Heart right ventricle (tissue), 16 donors: ENCODE data around the gene TBL1XR1. TPM values are rescaled to one million over a fixed set of nuclear protein-coding genes. Genes with fewer than 3 reads are reported as not detected.

Experiments
- ATAC-seq, 8 donors: fragments of 200-7000 bp; cut with Tn5 transposase; one replicate each; pipeline ENCODE4 v1.9.1; 2020; ENCODE audit warnings: mild to moderate bottlenecking in 8 of 8, moderate library complexity in 8 of 8, moderate number of reproducible peaks in 1 of 8
- DNase-seq, 2 donors: peaks; one replicate each; pipeline ENCODE4 v3.0.0-alpha.2; 2020
- H3K27ac ChIP-seq, 10 donors: fragments of 200-600 bp; sonication (generic) in 2 of 10; one replicate each; pipeline versions ENCODE4 v1.5.0 to v1.8.0; 2020 to 2022; ENCODE audit warnings: mild to moderate bottlenecking in 3 of 10
- H3K27me3 ChIP-seq, 7 donors: fragments of 200-600 bp; one replicate each; pipeline ENCODE4 v1.8.0; 2021 to 2022; ENCODE audit warnings: mild to moderate bottlenecking in 2 of 7
- H3K36me3 ChIP-seq, 9 donors: fragments of 200-600 bp; sonication (generic) in 1 of 9; one replicate each; pipeline versions ENCODE4 v1.5.0 to v1.8.0; 2020 to 2022; ENCODE audit warnings: mild to moderate bottlenecking in 2 of 9
- H3K4me1 ChIP-seq, 9 donors: fragments of 200-600 bp; sonication (generic) in 1 of 9; one replicate each; pipeline versions ENCODE4 v1.5.0 to v1.8.0; 2020 to 2022; ENCODE audit warnings: mild to moderate bottlenecking in 4 of 9
- H3K4me3 ChIP-seq, 10 donors: fragments of 200-600 bp; sonication (generic) in 2 of 10; one replicate each; pipeline versions ENCODE4 v1.5.0 to v1.8.0; 2020 to 2022; ENCODE audit warnings: mild to moderate bottlenecking in 7 of 10, moderate library complexity in 2 of 10
- H3K9me3 ChIP-seq, 11 donors: fragments of 200-600 bp in 10 of 11; sonication (generic) in 2 of 11; one replicate each; pipeline versions ENCODE4 v1.5.0 to v1.8.0; 2013 to 2022; ENCODE audit warnings: mild to moderate bottlenecking in 2 of 11, control low read depth in 1 of 11, moderate library complexity in 1 of 11
- WGBS, 2 donors: extraction: QIAGEN DNeasy Blood & Tissue Kit; methylation state at CpG; one replicate each; pipeline ENCODE4 v1.1.7; 2013; ENCODE audit warnings: inconsistent platforms in 1 of 2; 5-methylcytosine and 5-hydroxymethylcytosine counted together
- intact Hi-C, 10 donors: fragments of 100-400 bp; cut with DNase I; formaldehyde crosslinking; loops; one replicate each; pipeline versions ENCODE4 v1.11.1 to v1.14.2; 2022
- polyA plus RNA-seq, 2 donors: library from polyadenylated mRNA; stranded (reverse); fragments of 200-250 nt; gene quantifications; one replicate each; pipeline ENCODE4 v1.2.3, GENCODE V29; 2013
- total RNA-seq, 10 donors: library from RNA; stranded (reverse); fragmentation: NEBNext Ultra II Directional in 3 of 10; extraction: Animal tissue kit (Norgen Biotek cat#: 25700) in 3 of 10; gene quantifications; one replicate each; pipeline versions ENCODE4 v1.2.1 to v1.2.4, GENCODE V29; 2021 to 2023
- TF ChIP-seq, protein P1 (sequence below), 9 donors: fragments of 200-600 bp; sonication (generic) in 2 of 9; IDR thresholded peaks; one replicate each; pipeline versions ENCODE4 v1.5.0 to v1.8.0; 2021 to 2022; ENCODE audit warnings: antibody characterized with exemption in 9 of 9, mild to moderate bottlenecking in 5 of 9, moderate library complexity in 1 of 9
- donor health status: Arrhythmogenic right ventricular cardiomyopathy.
- donor health status: ischemic (EF 13 %, LVEDD 7.1; RV severe dilation, severe dysfunction).
- donor health status: healthy with polysubstance abuse.
- donor health status: DM: no; HTN: yes; CAD: no.
- donor health status: DM: no; HTN: no; CAD: no.
- donor health status: ischemic (EF 25% LVEDD 6.9; RV normal size, moderate dysfunction).
- donor health status: ischemic (EF 25% LVEDD 5.7; RV mildly dilated, moderate dysfunction).
- donor health status: healthy.
- donor health status: DM: yes; HTN: yes; CAD: no.
- donor health status: Ischemic cardiomyopathy.
- donor health status: ischemic (EF 35%, LVEDD 5.7; RV mildly dilated, moderate dysfunction).
- donor health status: nonischemic (EF 11% LVEDD 7.7; RV severe dilation, severe dysfunction).
- donor health status: DM: yes; HTN: yes; CAD: no.
- donor health status: PGD.
- donor health status: ischemic (EF 29% LVEDD 5.4; RV normal size, mild dysfunction).
- donor health status: nonischemic (EF 23%, LVEDD 6.1; RV moderate dilation, normal function).

The TBL1XR1 gene
- total and polyA plus RNA-seq, 12 donors: 25.7 to 184 (median 121) TPM

- Histone ChIP-seq H3K27ac (peak overlapping the region in 2 of 10 donors; percentile 2 to 24), H3K27me3 (no peaks in the 10 kb centered on the region), H3K36me3 (peaks cover 0 to 8% (median 0%) of the 10 kb centered on the region in 9 donors), H3K9me3 (no peaks in the 10 kb centered on the region), H3K4me3 (no peak overlapping the region), H3K4me1 (peaks cover 0 to 76% (median 33%) of the 10 kb centered on the region in 9 donors)
- intact Hi-C loops: loop anchor here in 1 of 10 donors (10.0 kb wide), 1 partner anchor 51 kb away; no protein-coding TSS in a partner anchor
- no peak for DNase-seq
- 59 to 76% methylated on average over 8 of the region's 8 CpGs for WGBS, 2 donors
- TF ChIP-seq, protein P1, sequence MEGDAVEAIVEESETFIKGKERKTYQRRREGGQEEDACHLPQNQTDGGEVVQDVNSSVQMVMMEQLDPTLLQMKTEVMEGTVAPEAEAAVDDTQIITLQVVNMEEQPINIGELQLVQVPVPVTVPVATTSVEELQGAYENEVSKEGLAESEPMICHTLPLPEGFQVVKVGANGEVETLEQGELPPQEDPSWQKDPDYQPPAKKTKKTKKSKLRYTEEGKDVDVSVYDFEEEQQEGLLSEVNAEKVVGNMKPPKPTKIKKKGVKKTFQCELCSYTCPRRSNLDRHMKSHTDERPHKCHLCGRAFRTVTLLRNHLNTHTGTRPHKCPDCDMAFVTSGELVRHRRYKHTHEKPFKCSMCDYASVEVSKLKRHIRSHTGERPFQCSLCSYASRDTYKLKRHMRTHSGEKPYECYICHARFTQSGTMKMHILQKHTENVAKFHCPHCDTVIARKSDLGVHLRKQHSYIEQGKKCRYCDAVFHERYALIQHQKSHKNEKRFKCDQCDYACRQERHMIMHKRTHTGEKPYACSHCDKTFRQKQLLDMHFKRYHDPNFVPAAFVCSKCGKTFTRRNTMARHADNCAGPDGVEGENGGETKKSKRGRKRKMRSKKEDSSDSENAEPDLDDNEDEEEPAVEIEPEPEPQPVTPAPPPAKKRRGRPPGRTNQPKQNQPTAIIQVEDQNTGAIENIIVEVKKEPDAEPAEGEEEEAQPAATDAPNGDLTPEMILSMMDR (IDR thresholded peaks at IDR 0.05): no peak
- ATAC-seq: peak in 2 of 8 donors; percentile 36 to 64
Measured at GRCh38 chr3:177133860-177134815, 63.1 kb downstream of the TBL1XR1 start.

GRCh38 chr3:177131927-177132636 lies 65.2 kb downstream of the TBL1XR1 start:
- intact Hi-C loops: loop anchor here in 1 of 10 donors (10.0 kb wide), 1 partner anchor 53 kb away; no protein-coding TSS in a partner anchor
- Histone ChIP-seq H3K27me3 (no peaks in the 10 kb centered on the region), H3K36me3 (peaks cover 0 to 8% (median 0%) of the 10 kb centered on the region in 9 donors), H3K4me3 (no peak overlapping the region), H3K4me1 (peaks cover 0 to 88% (median 45%) of the 10 kb centered on the region in 9 donors), H3K27ac (no peak overlapping the region), H3K9me3 (no peaks in the 10 kb centered on the region)
- DNase-seq (no peak), ATAC-seq (no peak)
- WGBS, 2 donors: 77 to 78% methylated on average over 6 of the region's 6 CpGs
- TF ChIP-seq, protein P1 (IDR thresholded peaks at IDR 0.05): no peak

- intact Hi-C loops: loop anchor here in 2 of 10 donors (10.0 kb wide), 2 partner anchors 68 to 228 kb away; partner anchors contain the start of gene TBL1XR1 (in 1 of the 2)
- H3K4me1 ChIP-seq: peaks cover 2 to 87% (median 55%) of the 10 kb centered on the region in 9 donors
Measured at GRCh38 chr3:177127008-177127407, 70.3 kb downstream of the TBL1XR1 start.

More at GRCh38 chr3:177127008-177127407, 70.3 kb downstream of the TBL1XR1 start:
- no peaks in the 10 kb centered on the region for H3K9me3 ChIP-seq
- H3K36me3 ChIP-seq: peaks cover 0 to 6% (median 0%) of the 10 kb centered on the region in 9 donors
- 77 to 87% methylated on average over 2 of the region's 2 CpGs for WGBS, 2 donors
- peak overlapping the region in 2 of 10 donors; percentile 41 to 51 for H3K27ac ChIP-seq
- TF ChIP-seq, protein P1 (IDR thresholded peaks at IDR 0.05): no peak
- DNase-seq: no peak
- ATAC-seq: no peak
- no peaks in the 10 kb centered on the region for H3K27me3 ChIP-seq
- H3K4me3 ChIP-seq: no peak overlapping the region
